ENCODE results near the gene ACSF3.

Gene ACSF3

DNA sequence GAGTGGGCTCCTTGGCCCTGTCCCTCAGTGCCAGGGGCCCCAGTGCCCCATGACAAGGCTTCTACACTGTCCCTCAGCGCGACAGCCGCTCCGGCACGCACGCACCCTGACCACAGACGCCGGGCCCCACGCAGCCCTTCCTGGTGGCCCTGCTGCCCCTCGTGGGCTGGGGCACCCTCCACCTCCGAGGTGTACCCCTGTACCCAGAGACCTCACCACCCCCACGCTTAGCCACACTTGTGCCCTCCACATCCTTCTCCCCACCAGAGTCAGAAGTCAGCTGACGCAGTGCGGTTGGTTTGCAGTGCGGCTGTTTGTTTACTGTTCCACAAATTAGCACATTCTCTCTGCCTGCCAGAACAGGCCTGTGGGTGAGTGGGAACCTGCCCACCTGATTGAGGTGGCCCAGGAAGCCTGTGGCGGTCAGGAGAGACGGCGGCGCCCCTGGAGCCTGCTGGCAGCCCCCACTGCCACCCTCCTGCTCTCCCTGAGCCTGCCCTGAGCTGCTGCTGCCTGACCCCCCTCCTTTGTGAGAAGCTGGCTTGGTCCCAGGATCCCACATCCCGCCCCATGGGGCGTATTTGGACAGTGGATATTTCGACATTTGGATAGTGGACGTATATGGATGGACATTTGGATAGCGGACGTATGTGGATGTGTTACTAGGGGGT, 39.9 kb downstream of the ACSF3 start:
- no peak for DNase-seq

- DNase-seq, result no peak
Observed at GRCh38 chr16:89134269-89134668, 40.6 kb downstream of the ACSF3 start.

DNA sequence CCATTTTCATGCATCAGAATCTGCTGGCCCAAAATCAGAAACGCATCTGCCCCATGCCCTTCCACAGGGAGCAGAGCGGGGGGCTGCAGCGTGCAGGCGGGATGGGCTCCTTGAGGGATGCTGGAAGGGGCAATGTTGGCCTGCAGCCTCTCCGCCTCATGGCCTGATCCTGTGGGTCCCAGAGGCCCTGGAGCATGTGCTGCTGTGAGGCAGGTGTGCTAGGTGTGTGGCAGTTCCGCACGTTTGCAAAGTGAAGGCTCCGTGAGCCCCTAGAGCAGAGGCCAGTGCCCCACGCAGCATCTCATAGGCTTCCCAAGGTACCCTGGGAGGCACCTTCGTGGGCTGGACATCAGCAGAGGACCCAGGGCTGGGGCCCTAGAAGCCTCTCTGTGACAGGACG, 41.5 kb downstream of the ACSF3 start:
- no peak for DNase-seq

GRCh38 chr16:89135971-89136765, 42.5 kb downstream of the ACSF3 start:
- no peak for DNase-seq

DNA sequence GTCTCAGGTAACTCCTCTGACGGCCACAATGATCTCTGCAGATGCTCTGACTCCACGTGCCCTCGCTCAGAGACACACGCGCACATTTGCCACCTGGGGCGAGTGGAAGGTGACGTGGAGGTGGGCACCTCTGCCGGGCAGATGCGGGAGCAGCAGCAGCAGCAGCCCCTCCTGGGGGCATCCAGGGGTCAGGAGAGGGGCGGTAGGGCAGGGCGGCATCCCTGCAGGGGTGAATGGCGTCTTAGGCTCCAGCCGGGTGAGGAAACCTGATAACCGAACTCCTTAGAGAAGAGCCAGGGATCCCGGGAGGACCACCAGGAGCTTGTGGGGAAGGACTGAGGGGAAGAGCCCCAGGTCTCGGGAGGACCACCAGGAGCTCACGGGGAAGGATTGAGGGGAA, 43.3 kb downstream of the ACSF3 start:
- no peak for DNase-seq

- DNase-seq, result no peak
Observed at GRCh38 chr16:89137666-89138512, 44.2 kb downstream of the ACSF3 start.

DNA sequence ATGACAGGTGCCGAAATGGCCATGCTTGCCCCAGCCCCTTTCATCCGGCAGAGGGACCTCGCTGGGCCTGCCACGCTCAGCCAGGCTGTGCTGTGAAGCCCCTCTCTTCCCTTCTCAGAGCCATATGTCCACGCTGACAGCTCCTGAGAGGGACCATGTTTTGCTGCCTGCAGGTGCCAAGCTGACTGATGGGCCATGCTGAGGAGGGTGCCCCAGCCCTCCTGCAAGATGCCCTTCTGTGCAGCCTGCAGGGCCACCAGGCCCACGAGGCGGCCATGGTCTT, 44.8 kb downstream of the ACSF3 start:
- no peak for DNase-seq

GRCh38 chr16:89138843-89139520, 45.3 kb downstream of the ACSF3 start:
- no peak for DNase-seq

GRCh38 chr16:89139907-89140361, 46.3 kb downstream of the ACSF3 start:
- no peak for DNase-seq

GRCh38 chr16:89140401-89140800, 46.7 kb downstream of the ACSF3 start:
- no peak for DNase-seq

- no peak for DNase-seq
Observed at GRCh38 chr16:89140981-89141883, 47.6 kb downstream of the ACSF3 start.

DNA sequence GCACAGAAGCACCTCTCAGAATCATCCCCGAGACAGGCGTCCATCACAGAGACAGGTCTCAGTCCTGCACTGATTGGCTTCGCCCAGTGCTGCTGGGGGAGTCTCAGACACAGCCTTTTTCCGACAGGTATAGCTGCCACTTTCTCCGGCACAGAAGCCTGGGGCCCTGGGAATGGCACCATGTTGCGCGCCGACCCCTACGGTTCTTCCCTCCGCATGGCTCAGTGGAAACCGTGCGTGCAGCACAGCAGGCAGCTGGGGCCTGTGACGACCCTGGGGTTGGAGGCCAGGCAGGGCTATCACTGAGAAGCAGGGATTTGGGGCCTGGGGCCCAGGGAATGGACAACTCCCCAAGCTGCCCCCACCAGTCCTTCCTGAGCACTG, 48.2 kb downstream of the ACSF3 start:
- DNase-seq, result no peak

GRCh38 chr16:89142474-89143195, 49.0 kb downstream of the ACSF3 start:
- no peak for DNase-seq

DNA sequence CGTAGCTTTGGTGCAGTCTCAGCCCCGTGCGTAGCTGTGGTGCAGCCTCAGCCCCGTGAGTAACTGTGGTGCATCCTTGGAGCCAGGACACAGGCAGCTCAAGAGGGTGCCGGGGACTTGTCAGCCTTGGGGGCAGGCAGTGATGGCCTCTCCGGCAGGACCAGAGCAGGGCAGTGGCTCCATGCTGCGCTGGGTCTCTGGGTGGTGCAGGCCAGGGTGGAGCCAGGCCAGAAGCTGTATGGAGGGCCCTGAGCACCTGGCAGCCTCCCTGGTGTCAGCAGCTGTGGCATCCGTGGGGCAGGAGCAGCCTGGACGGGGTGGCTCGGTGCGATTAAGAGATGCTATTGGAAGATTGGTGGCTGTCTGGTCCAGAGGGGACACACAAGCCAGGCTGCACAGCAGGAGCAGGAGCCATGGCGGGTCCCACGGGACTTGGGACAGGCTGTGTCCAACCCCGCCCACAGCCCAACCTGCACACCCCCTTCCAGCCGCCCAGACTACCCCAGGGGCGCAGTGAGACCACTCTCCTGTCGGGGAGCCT, 49.6 kb downstream of the ACSF3 start:
- no peak for DNase-seq

- no peak for DNase-seq
Observed at GRCh38 chr16:89143911-89144675, 50.4 kb downstream of the ACSF3 start.

GRCh38 chr16:89144681-89145080, 51.0 kb downstream of the ACSF3 start:
- no peak for DNase-seq

DNA sequence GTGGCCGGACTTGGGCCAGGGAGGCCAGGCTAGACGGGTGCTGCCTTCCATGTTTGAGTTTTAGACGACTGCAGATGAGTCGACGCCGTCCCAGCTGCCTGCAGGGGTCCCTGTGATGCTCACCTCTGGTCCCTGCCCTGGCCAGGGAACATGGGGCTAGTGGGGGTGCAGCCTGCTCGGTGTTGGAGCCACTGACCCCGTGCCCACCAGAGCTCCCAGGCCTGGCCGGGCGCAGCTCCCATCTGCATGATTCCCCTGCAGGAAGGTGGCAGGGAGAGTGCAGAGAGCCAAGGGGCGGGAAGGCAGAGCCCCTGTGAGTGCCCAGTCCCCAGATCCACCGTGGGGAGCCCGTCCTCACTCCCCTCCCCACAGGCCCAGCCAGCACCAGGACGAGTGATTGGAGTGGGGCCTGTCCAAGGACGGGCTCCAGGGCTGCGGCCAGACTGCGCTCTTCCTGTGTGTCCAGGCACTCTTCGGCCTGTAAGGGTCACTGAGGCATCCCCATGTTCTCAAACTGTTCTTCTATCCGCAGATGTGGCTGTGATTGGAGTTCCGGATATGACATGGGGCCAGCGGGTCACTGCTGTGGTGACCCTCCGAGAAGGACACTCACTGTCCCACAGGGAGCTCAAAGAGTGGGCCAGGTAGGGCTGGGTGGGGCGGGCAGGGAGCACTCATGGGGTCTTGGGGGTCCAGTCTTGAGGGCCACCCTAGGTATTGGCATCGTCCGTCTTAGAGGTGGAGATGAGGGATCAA, 51.9 kb downstream of the ACSF3 start:
- DNase-seq, result no peak

GRCh38 chr16:89146211-89147005, 52.8 kb downstream of the ACSF3 start:
- DNase-seq, result no peak

Data from CD4-positive, alpha-beta T cell treated with Interleukin-6 for 4 hours (primary cell).